ENCODE results near the gene GREM2.

Gene GREM2

DNA sequence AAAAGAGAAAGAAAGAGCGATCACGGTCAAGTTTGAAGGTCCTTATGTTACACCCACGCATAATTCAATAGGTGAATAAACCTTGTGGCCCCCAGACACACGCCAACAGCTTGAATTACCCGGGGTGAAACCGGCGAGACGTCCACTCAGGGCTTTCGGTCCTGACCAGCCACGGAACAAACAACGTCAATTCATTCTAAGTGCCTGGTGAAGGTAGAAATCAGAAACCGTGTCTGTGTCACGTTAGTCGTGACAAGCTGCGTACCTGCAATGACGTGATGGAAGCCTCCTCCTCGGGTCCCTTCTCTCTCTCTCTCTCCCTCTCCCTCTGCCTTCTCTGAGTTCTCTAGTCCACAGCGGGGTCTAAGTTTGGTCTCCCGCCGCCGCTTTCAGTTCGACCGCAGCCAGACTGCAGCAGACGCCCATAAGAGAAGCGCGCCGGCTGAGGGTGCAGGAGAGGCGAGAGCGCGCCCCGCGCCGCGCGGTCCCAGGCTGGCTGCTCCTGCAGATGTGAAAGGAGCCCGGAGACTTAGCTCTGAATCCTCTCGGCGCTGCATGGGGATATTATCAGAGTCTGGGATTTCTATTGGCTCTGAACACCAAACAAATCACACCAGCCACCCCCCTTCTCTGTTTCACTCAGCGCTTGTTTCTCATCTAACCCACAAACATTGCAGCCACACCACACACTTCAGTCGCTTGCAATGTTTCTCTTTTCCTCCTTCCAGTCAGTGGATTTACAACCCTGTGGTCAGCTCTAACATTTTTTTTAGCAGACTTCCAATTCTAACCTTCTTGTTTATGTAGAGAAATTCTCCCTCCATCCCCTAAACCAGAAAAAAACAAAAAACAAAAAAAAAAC lies at the start of gene GREM2:
TSS of gene GREM2 (minus strand) at position 537 of the 862 bp plus-strand sequence. CDS start 118,680 bp downstream, outside the sequence.
- peak; percentile 20 for DNase-seq
- peak; percentile 84 for ATAC-seq

GRCh38 chr1:240658312-240658960 lies 46.5 kb upstream of the GREM2 start:
- DNase-seq = no peak
- ATAC-seq = no peak

- no peak for ATAC-seq
- no peak for DNase-seq
Measured at GRCh38 chr1:240656531-240656930, 44.6 kb upstream of the GREM2 start.

- ATAC-seq (no peak), DNase-seq (no peak)
Measured at GRCh38 chr1:240652961-240653409, 41.0 kb upstream of the GREM2 start.

GRCh38 chr1:240652549-240652948 lies 40.6 kb upstream of the GREM2 start:
- DNase-seq (no peak), ATAC-seq (no peak)

- no peak for DNase-seq
- no peak for ATAC-seq
Measured at GRCh38 chr1:240650877-240651276, 38.9 kb upstream of the GREM2 start.

- DNase-seq (no peak), ATAC-seq (no peak)
Measured at GRCh38 chr1:240649733-240650721, 38.1 kb upstream of the GREM2 start.

DNA sequence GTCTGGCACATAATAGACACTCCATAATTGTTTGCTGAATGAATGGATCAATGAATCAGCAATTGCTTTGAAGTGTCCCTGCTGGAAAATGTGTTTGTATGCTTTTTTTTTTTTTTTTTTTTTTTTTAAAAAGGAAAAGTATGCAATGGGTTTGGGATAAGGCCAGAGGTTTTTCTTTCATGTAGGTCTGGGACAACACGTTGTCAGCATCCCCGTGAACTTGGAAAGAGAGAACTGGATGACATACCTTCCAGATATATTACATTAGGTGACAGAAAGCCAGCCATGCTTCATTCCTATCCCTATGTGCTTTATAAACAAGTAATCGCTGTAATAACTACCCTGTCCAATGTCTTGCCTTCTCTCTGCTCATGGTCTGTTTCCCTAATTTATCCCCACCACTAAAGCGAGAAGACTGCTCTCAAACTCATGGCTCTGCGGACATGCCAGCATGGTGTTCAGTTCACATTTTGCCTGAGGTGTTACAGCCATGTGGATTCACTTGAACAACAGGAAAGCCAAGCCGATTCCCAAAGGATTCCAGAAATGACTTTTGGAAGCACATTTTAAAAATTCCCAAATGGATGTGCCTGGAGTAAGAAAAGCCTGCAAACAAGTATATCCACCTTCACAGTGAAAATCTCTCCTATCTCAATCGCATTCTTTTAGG lies 34.8 kb upstream of the GREM2 start:
- no peak for DNase-seq
- no peak for ATAC-seq

- no peak for DNase-seq
Measured at GRCh38 chr1:240644732-240645131, 32.8 kb upstream of the GREM2 start.

GRCh38 chr1:240635466-240636256 lies 23.7 kb upstream of the GREM2 start:
- no peak for ATAC-seq
- no peak for DNase-seq

More at GRCh38 chr1:240644732-240645131, 32.8 kb upstream of the GREM2 start:
- ATAC-seq = no peak

DNA sequence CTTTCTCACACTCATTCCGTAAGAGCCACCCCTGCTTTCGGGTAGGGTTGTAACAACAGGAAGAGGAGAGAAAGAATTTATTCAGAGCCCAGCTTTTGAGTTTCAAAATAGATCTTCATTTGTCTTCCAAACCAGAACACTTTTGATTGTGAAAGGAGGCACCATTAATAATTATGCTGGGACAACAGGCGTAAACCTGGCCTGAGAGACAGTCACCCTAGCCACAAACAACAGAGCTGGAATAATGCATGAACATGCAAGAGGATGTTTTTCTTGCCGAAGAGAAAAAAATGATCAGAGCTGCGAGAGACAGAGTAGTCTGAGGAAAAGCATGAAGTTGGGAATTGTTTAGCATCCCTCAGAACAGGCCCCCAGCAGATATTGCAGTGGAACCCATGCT lies 18.5 kb upstream of the GREM2 start:
- ATAC-seq (no peak), DNase-seq (no peak)

- no peak for DNase-seq
- ATAC-seq = no peak
Measured at GRCh38 chr1:240621249-240621648, 9.3 kb upstream of the GREM2 start.

DNA sequence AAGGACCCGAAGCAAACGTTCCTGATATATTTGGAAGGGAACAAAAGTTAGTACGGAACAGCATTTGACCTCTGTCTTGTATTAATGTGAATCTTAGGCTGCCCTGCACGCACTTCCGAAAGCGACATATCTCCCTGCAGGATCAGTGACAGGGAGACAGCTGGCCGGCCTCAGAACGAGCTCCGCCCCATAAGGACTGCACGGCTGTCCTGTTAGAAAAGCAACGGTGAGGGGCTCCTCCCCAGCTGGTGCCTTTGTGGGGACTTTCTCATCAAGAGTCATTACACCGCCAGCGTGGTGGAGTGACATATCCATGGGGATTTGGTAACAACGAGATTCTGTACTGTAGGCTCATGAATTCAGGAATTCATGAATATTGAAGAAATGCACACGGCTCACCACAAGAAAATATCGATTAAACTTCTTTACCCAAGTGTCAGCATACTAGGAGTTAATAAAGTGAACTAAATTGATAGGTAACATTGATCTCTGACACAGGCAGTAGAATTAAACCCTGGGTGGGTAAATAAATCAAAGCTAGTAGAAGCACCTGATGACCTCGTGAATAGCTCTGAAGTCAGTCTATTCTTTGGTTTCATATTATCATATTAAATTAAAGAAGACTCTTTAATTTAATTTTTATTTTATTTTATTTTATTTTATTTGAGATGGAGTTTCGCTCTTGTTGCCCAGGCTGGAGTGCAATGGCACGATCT lies 8.1 kb upstream of the GREM2 start:
- ATAC-seq (no peak), DNase-seq (no peak)

- no peak for DNase-seq
- ATAC-seq = no peak
Measured at GRCh38 chr1:240619357-240619756, 7.4 kb upstream of the GREM2 start.

DNA sequence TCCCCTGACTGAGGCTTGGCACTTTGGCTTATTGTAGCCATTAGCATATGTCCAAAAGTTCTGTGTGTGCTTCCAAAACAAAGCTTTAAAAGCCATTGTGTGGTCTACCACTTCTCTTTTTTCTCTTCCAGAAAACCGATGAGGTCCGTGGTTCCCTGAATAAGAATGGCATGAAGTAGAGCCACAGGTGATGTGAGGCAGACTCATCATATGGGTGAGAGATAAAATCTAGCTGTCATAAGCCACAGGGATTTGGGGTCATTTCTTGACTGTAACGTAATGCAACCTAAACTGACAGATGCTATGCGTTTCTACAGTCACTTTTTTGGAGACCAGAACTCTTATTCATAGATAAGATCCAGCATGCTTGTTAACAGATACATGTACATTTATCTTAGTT lies 7.0 kb upstream of the GREM2 start:
- DNase-seq (no peak), ATAC-seq (no peak)

DNA sequence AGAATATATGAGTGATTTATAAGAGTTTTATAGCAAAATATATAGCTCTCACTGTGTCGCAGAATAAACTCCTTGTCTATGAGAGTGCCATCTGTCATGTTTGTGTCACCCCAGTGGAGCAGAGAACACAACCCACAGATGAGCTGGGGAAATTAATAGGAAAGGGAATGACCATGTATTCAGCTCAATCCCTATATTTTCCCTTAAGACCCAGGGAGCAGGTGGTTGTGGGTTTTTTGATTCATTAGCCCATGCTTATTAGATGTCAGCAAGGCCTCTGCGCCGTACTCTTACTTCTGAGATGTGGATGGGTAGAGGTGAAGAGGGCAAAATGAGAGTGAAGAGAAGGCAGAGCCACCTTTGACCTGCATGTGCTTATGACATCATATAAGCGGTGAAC lies 4.1 kb upstream of the GREM2 start:
- ATAC-seq = no peak
- DNase-seq = no peak

DNA sequence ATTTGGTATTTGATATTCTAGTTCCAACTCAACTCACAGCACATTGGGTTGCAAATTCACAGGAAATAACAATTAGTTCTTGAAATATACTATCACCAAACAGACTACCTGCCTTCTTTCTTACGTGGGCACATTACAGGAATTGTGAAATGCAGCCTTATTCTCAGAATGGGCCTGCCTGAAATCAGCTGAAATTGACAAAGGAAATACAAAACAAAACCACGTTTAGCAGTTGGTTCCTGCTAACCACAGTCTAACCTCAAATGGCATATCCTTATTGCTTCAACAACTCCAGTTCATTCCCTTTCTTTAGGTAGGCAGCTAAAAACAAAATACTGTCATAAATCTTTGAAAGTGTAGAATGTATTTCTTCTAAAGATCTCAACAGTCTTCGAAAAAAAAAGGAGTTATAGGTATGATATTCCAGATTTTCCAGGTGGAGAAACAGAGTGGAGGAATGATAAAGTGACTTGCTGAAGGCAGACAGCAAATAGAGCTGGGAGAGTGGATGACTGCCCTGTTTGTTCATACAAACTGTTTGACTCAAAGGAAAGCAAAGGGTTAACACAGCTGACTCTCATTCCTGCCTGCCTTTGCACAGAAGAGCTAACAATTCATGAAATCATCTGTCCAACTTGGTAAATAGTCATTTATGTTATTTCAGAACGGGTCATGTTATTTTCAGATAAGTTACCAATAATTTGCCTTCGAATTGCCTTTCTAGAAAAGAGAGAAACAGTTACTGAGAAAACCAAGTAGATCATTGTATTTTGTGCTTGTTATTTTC lies 1.6 kb upstream of the GREM2 start:
- no peak for DNase-seq
- no peak for ATAC-seq

- DNase-seq = no peak
- no peak for ATAC-seq
Measured at GRCh38 chr1:240612811-240613210, 856 bp upstream of the GREM2 start.

DNA sequence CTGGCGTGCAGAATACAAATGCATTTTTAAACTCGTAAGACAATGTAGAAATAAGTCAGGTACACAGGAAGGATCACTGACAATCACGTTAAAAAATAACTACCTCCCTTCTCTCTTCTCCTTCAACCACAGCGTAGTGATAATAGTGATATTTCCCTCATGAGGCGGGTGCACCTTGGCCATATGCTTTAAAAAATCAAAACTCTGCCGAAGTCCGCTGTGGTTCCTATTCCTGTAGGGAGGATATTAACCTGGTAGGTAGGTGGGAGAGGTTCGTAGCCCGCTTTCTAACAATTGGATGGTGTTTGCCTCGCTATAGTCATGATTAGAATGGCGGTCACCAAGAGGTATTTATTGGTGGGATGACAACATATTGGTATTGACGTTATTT lies 732 bp downstream of the GREM2 start:
- ATAC-seq (no peak), DNase-seq (no peak)
